NCI-H2171 (cell line): ENCODE data around the gene RNF26.

ENCODE experiments used
- DNase-seq: peaks from one replicate; lab custom pipeline; 2025; lab: John Stamatoyannopoulos, UW

The RNF26 gene

DNA sequence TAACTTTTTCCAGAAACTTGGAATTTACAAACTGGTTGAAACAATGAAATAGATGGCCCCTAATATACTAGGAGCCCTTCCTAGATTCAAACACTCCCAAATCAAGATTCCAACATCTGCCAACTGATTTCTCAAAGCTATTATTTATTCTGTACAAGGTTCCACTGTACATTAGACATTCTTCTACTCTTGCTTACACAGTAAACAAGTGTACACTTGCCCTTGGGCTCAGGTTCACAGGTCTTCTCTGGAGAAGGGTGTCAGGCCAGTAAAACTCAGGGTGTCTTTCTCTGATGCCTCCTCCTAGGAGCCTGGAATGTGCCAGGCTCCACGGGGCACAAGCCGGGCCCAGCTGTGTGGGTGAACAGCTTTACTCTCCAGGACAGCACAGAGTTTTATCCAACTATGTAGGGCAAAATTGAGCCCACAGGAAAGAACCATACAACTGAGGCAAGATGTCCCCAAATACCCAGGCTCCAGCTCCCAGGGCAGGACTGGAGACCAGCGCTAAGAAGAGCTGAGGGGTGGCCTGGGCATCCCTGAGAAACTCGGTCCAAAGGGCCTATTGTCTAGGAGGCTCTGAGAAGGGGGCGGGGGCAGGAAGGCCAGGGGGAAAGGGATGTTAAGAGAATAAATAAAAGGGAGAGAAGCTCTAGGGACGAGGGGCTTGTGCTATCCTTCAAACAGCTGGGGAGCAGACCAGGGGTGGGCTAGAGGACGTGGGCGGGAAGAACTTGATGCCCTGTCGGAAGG lies 20.9 kb downstream of the RNF26 start:
- no peak for DNase-seq

DNA sequence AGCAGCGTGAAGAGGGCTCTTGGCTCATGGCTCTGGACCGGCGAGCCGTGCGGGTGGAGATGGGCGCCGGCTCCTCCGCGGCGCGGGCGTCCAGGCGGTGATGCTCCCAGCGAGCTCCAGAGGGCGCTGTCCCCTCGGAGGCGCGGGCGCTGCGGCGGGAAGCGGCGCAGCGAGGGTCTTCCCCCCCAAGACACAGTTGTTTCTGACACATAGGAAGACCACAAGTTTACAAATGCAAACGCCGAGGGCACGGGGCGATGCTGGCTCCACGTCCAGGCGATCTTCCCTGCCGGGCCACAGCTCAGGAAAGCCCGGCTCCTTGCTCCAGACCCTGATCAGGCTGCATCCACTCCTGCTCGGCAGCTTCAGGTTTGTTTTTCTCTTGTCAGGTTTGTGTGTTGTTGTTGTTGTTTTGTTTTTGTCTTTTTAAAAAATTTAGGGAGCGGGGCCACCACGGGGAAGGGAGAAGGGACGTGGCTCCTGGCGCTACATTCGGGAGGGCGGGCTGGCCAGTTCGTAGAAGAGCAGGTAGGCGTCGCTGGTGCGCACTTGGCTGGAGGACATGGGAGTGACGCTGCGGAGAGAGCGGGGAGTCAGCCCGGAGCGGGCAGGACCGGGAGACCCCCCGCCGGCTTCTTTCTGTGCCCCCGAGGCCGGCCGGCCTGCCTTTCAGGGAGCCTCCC lies 22.2 kb downstream of the RNF26 start:
- DNase-seq: peak; percentile 63

DNA sequence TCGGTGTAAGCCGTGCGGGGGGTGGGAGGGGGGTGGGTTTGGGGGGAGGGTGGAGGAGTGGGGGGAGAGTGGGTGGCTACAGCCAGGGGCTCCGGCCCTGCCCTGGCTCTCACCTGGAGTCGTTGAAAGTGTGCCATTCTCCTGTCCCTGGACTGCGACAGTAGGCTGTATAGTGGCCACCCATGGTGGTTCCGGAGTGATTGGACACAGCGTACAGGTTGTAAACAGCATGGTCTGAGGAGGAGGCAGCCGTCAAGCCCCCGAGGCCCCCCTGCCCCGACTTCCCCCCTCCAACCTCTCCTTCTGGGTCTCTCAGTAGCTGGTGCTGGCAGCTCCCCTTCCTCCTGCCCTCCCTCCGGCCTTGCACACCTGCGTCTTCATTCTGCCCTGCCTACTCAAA lies 22.7 kb downstream of the RNF26 start:
- DNase-seq: no peak

DNA sequence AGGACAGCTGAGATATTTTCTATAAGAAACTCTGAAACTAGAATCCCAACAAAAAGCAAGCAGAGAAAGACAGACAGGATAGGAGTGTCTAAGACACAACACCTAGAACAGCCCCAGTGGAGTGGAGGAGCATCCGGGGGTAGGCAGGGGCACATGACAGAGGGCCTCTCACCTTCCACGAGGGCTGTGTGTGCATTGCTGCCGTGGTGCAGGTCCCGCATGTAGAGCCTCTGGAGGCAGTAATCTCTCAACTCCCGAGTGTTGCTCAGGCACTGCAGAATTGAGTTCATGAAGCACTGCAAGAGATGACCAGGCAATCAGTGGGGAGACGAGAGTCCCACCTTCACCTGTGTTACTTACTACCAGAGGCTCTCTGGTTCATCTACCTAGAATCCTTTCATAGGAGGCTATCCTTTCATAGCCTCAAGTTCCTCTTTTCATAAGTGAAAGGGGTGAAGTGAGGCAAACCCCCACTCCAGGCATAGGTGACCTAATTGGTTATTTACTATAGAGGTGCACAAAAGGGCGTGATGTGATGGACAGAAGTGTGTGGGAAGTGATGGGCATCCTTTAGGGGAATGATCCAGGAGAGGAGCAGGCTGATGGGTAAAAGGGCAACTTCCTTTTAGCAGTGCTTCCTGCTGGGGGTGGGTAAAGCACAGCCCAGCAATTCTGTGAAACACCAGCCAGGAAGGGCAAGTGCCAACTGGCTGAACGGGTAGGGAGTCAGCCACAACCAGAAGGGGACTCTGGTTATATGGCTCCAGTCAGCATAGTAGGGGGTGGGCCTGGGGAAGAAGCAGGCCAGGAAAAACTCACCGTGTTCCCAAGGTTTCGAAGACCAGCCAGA lies 25.3 kb downstream of the RNF26 start:
- no peak for DNase-seq

DNA sequence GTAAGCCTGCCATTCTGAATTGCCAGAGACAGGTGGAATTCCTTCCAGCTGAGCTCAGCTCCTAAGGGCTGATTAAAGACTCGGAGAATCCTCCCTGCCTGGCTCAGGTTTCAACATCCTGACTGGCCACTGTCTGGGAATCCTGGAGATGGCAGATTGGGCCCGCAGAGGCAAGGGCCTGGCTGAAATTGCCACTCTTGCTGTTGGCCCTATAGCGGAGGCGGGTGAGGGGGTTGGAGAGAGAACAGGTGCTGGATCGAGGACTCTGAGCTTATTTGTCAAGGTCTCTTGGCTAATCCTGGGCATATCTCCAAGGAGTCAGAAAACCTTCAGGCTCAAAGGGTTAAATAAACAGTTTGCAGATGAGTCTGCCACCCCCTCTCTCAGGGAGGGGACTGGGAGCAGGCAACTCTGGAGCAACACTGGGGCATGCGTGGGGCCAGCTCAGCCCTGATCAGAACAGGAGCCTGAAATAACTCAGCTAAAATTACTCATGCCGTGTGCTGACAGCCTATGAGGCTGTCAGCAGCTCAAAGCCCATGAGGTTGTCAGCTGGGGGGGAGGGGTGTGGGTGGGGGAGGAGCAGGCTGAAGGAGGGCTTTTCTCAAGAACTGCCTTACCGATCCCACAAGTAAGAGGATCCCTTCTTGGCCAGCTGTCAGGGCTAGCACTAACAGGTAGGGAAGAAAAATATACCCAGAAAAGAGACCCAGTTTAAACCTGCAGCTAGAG lies 26.9 kb downstream of the RNF26 start:
- DNase-seq: peak; percentile 67

- DNase-seq: no peak
Measured at GRCh38 chr11:119361941-119362725, 27.8 kb downstream of the RNF26 start.

DNA sequence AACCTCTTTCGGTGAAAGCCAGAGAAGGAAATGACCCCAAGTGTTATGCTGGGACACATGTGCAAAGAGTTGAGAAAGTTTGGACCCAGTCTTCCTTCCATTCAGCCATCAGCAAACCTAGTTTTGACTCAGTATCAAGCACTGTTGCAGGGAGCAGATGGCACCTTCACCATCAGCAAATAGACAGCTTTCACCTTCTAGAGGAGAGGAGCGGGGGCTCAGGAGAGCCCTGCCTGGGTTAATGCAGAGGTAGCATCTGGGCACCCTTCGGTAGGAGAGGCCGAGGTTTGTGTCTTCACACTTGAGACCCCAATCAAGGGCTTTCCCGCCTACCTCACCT lies 28.4 kb downstream of the RNF26 start:
- DNase-seq: no peak

- no peak for DNase-seq
Measured at GRCh38 chr11:119363081-119363850, 28.9 kb downstream of the RNF26 start.

GRCh38 chr11:119363851-119364590 lies 29.7 kb downstream of the RNF26 start:
- no peak for DNase-seq

DNA sequence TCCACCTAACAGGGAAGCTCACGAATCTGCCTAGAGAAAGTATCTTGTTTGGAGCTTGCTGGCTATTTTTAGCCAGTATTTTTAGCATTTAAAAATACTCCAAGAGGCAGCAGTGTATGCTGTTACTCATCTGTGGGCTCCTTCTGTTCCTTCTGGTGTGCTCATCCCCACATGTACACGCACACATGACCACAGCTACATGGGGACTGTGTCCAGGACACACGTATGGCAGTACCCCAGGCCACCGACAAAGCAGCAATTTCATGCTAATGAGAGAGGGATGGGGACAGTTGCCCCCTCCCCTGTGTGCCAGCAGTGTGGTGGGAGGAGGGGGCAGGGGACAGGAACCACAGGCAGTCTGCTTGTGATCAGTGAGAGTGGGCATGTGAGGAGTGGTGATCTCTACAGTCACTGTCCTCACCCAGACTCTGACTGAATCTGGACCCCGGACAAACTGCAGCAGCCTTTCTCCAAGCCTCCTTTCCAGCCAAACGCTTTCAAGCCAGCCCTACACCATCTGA lies 30.8 kb downstream of the RNF26 start:
- no peak for DNase-seq

- DNase-seq: no peak
Measured at GRCh38 chr11:119366690-119367620, 32.6 kb downstream of the RNF26 start.

GRCh38 chr11:119367661-119368120 lies 33.4 kb downstream of the RNF26 start:
- no peak for DNase-seq

DNA sequence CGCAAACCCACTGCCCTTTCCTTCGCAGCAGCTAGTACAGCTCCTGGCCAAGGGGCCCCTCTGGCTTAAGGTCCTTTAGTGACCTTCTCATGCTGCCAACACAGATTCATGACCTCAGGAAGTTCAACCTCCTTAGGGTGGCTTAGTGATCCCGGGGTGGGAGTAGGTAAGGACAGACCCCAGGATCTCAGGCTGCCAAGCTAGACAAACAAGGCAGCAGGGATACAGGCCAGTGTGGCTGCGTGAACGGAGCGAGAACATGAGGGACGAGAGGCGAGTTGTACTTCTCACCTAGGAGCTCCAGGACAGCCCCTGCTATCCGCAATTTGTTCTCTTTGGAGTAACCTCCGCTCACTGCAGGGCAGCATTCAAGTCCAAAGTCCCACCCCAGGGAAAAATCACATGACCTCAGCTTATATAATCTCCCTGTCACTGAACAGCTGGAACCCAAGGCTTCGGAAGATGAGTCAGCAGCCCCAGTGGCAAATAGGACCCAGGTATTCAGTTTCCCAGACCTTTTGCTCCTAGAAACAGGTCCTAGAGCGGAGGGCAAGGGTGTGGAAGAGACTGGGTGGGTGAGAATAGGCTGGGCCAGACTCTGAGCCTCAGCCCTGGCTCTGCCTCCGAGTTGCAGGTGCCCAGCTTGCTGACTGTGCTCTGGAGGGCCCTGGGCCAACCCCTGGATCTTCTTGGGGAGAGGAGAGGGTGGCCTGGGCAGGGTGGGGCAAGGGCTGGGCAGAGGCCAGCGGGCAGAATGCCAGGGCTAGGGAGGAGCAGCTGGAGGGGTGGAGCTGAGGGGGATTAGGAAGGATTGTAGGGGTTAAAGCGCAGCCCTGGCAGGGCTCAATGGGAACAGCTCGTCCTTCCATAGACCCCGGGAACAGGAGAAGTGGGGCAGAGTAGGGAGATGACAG lies 34.1 kb downstream of the RNF26 start:
- DNase-seq: no peak

DNA sequence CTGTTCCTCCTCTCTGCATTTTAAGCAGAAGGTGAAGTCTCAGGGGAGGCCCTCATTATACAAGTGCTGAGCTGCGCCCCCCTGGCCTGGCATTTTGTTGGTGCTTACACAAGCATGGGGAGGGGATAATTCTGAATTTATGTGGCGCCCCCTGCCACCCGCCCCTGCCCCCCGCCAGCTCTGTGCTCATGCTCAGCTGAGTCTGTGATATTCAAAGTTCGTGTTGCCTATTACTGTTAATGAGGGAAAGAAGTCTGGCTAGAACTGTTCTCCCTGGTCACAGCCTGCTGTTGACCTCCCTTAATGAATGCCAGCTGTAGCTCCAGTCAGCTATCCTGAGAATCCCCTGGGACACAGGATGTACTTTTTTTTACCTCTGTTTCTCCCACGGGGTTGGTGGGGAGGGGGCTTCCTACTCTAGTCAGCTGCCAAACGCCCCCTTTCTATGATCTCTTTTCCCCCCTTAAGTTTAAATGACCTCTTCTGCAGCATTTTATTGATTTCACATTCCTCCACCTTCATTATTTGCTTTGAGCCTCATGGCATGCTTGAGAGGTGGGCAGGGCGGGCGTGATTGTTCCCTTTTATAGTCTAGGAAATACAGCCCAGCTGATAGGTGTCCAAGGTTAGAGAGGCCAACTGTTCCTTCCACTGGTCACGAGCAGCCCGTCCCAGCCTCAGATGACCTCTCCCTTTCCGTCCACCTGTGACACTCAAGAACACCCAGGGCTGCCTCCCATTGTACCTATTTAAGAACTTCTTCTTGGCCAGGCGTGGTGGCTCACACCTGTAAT lies 35.0 kb downstream of the RNF26 start:
- DNase-seq: peak; percentile 55

- no peak for DNase-seq
Measured at GRCh38 chr11:119370486-119371046, 36.2 kb downstream of the RNF26 start.

GRCh38 chr11:119371067-119371601 lies 36.8 kb downstream of the RNF26 start:
- DNase-seq: no peak
